ENCODE results near the gene PDP2. TPM values are rescaled to one million over a fixed set of nuclear protein-coding genes. Genes with fewer than 3 reads are reported as not detected.

Gene PDP2
- total RNA-seq, 1 experiment from 2014 or later, result 44.4 TPM

DNA sequence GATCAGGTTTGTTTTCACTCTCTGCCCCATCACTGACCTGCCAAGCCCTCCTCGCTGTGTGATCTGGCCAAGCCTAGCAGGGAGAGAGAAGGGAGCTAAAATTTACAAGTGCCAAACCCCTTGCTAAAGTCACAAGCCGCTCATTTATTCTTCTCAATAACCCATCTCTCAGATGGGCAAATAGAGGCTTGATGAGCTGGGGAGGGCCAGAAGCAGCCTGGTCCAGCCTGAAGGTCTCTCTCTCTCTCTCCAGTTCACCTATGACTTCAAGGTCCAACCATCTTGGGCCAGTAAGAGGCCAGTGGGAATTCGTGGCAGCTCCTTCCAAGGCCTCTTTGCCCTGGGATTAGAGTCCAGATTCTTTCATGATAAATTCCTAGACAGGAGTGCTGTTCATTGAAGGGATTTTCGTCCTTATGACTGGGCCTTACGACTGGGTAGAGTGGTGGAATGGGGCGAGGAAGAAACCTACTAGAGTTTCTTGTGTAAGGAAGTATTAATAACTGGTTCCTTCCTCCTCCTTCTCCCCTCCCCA, 32.7 kb upstream of the PDP2 start:
- Mint-ChIP-seq H3K27me3 (ENCODE audit: insufficient read depth, unreplicated experiment) (peaks cover 10% of the 10 kb centered on the region), H3K36me3 (ENCODE audit: insufficient read depth, unreplicated experiment) (peaks cover 5% of the 10 kb centered on the region), H3K27ac (ENCODE audit: unreplicated experiment) (no peak overlapping the region), H3K9me3 (ENCODE audit: unreplicated experiment) (no peaks in the 10 kb centered on the region), H3K4me3 (ENCODE audit: unreplicated experiment) (no peak overlapping the region), H3K4me1 (ENCODE audit: low read depth, unreplicated experiment) (peaks cover 21% of the 10 kb centered on the region)
- H3K4me3 ChIP-seq (ENCODE audit: low read depth, low read length), result no peak overlapping the region
- peaks cover 23% of the 10 kb centered on the region for H3K4me1 ChIP-seq
- POLR2A ChIA-PET, result interaction anchor here (0.5 kb wide), 1 partner anchor 20 kb away, joined by 3 read pairs; no protein-coding TSS in a partner anchor
- DNase-seq, result peak in 1 of 2 experiments; percentile 69
- BruUV-seq (replicated peaks), result no TSS peak
- CTCF ChIA-PET, result interaction anchor here (1.9 to 5.3 kb wide), 3 partner anchors 17 to 25 kb away, joined by 9 to 45 read pairs (median 16); partner anchors contain the start of gene NAE1
- H3K27me3 ChIP-seq (replicated peaks; ENCODE audit: control insufficient read depth, insufficient read depth, low read length), result no peaks in the 10 kb centered on the region; the same call in 1 of the 2 replicates
- H3K9me3 ChIP-seq, result no peaks in the 10 kb centered on the region
- intact Hi-C loops (cut with micrococcal nuclease; ENCODE audit: unreplicated experiment), result no loop called here
- TF ChIP-seq, protein P1, sequence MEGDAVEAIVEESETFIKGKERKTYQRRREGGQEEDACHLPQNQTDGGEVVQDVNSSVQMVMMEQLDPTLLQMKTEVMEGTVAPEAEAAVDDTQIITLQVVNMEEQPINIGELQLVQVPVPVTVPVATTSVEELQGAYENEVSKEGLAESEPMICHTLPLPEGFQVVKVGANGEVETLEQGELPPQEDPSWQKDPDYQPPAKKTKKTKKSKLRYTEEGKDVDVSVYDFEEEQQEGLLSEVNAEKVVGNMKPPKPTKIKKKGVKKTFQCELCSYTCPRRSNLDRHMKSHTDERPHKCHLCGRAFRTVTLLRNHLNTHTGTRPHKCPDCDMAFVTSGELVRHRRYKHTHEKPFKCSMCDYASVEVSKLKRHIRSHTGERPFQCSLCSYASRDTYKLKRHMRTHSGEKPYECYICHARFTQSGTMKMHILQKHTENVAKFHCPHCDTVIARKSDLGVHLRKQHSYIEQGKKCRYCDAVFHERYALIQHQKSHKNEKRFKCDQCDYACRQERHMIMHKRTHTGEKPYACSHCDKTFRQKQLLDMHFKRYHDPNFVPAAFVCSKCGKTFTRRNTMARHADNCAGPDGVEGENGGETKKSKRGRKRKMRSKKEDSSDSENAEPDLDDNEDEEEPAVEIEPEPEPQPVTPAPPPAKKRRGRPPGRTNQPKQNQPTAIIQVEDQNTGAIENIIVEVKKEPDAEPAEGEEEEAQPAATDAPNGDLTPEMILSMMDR (IDR thresholded peaks at IDR 0.05; ENCODE audit: insufficient read depth in 1 of 2, low read depth in 1 of 2, low read length in 1 of 2, severe bottlenecking in 1 of 2, unreplicated experiment in 1 of 2), result no peak
- no peaks in the 10 kb centered on the region for H3K36me3 ChIP-seq (ENCODE audit: control insufficient read depth, insufficient read depth, low read length)

GRCh38 chr16:66848172-66848571, 32.1 kb upstream of the PDP2 start:
- CTCF ChIA-PET, result interaction anchor here (2.0 to 5.3 kb wide), 2 partner anchors 17 to 20 kb away, joined by 16 to 45 read pairs; partner anchors contain the start of gene NAE1

DNA sequence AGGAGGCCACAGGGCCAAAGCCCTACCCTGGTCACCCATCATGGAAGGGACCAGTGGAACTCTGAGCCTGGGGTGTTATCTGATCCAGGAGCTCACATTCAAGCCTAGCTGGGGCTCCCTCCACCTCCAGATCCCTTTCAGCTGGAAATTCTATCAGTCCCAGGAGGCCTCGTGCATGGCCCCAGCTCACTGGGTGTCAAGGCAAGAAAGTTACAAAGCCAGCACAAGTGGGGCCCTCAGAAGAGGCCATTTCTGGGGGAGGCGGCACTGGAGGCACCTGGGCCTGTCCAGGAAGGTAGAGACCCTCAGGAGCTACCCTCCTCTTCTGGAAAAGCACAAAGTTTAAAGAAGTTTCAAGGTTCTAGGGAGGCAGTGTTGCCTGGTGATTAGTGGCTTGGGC, 31.3 kb upstream of the PDP2 start:
- POLR2A ChIA-PET, result interaction anchor here (0.5 kb wide), 1 partner anchor 18 kb away, joined by 3 read pairs; the partner anchor contains the start of gene NAE1
- H3K36me3 Mint-ChIP-seq (ENCODE audit: insufficient read depth, unreplicated experiment), result peaks cover 5% of the 10 kb centered on the region
- Histone ChIP-seq H3K9me3 (no peaks in the 10 kb centered on the region), H3K36me3 (ENCODE audit: control insufficient read depth, insufficient read depth, low read length) (no peaks in the 10 kb centered on the region), H3K27me3 (replicated peaks; ENCODE audit: control insufficient read depth, insufficient read depth, low read length) (no peaks in the 10 kb centered on the region), H3K4me3 (ENCODE audit: low read depth, low read length) (no peak overlapping the region), H3K4me1 (peaks cover 23% of the 10 kb centered on the region)
- H3K27me3 Mint-ChIP-seq (ENCODE audit: insufficient read depth, unreplicated experiment), result peaks cover 8% of the 10 kb centered on the region
- intact Hi-C loops (cut with micrococcal nuclease; ENCODE audit: unreplicated experiment), result no loop called here
- H3K9me3 Mint-ChIP-seq (ENCODE audit: unreplicated experiment), result no peaks in the 10 kb centered on the region
- CTCF ChIA-PET, result interaction anchor here (0.5 to 5.3 kb wide), 3 partner anchors 18 to 179 kb away, joined by 3 to 45 read pairs (median 16); partner anchors contain the start of gene NAE1
- no peak overlapping the region for H3K4me3 Mint-ChIP-seq (ENCODE audit: unreplicated experiment)
- peaks cover 21% of the 10 kb centered on the region for H3K4me1 Mint-ChIP-seq (ENCODE audit: low read depth, unreplicated experiment)
- TF ChIP-seq, protein P1 (IDR thresholded peaks at IDR 0.05; ENCODE audit: insufficient read depth in 1 of 2, low read depth in 1 of 2, low read length in 1 of 2, severe bottlenecking in 1 of 2, unreplicated experiment in 1 of 2), result no peak
- no peak overlapping the region for H3K27ac Mint-ChIP-seq (ENCODE audit: unreplicated experiment)
- BruUV-seq (replicated peaks), result no TSS peak
- no peak for DNase-seq

More at GRCh38 chr16:66848172-66848571, 32.1 kb upstream of the PDP2 start:
- Mint-ChIP-seq H3K27me3 (ENCODE audit: insufficient read depth, unreplicated experiment) (peaks cover 10% of the 10 kb centered on the region), H3K4me3 (ENCODE audit: unreplicated experiment) (no peak overlapping the region), H3K9me3 (ENCODE audit: unreplicated experiment) (no peaks in the 10 kb centered on the region), H3K27ac (ENCODE audit: unreplicated experiment) (no peak overlapping the region), H3K4me1 (ENCODE audit: low read depth, unreplicated experiment) (peaks cover 21% of the 10 kb centered on the region), H3K36me3 (ENCODE audit: insufficient read depth, unreplicated experiment) (peaks cover 5% of the 10 kb centered on the region)
- Histone ChIP-seq H3K27me3 (replicated peaks; ENCODE audit: control insufficient read depth, insufficient read depth, low read length) (no peaks in the 10 kb centered on the region; the same call in 1 of the 2 replicates), H3K9me3 (no peaks in the 10 kb centered on the region), H3K36me3 (ENCODE audit: control insufficient read depth, insufficient read depth, low read length) (no peaks in the 10 kb centered on the region), H3K4me3 (ENCODE audit: low read depth, low read length) (no peak overlapping the region), H3K4me1 (peaks cover 23% of the 10 kb centered on the region)
- TF ChIP-seq, protein P1 (IDR thresholded peaks at IDR 0.05; ENCODE audit: insufficient read depth in 1 of 2, low read depth in 1 of 2, low read length in 1 of 2, severe bottlenecking in 1 of 2, unreplicated experiment in 1 of 2), result no peak
- intact Hi-C loops (cut with micrococcal nuclease; ENCODE audit: unreplicated experiment), result no loop called here
- no TSS peak for BruUV-seq (replicated peaks)
- POLR2A ChIA-PET, result no interaction called here
- DNase-seq, result no peak

Measured in Caco-2 (cell line).